ENCODE data around the gene WNK1.
A peak's percentile ranks its signal among the peaks of the same experiment; 100 is the strongest.
"Not testable (repeated sequence)": the region's sequence is repeated elsewhere in the genome, so short reads cannot be mapped to it uniquely, and the experiment has no call there.

WNK1 gene

GRCh38 chr12:913919-914698, 161.7 kb downstream of the WNK1 start:
- no peak for FAIRE-seq

DNA sequence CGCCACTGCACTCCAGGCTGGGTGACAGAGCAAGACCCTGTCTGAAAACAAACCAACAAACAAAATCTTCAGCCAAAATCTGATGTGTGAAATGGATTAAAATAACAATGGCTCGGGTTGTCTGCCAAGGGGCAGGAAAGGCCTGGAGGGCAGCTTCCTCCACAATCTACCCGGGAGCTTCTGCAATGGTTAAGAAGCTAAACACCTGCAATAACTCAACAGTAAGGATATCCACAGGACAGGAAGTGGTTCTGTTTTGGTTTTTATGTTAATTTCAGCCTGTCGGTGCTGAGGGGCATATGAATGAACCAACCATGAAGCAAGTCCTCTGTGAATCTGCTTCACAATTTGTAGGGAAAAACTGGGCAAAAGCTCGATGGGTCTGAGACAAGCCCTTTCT, 162.7 kb downstream of the WNK1 start:
- FAIRE-seq, result no peak

DNA sequence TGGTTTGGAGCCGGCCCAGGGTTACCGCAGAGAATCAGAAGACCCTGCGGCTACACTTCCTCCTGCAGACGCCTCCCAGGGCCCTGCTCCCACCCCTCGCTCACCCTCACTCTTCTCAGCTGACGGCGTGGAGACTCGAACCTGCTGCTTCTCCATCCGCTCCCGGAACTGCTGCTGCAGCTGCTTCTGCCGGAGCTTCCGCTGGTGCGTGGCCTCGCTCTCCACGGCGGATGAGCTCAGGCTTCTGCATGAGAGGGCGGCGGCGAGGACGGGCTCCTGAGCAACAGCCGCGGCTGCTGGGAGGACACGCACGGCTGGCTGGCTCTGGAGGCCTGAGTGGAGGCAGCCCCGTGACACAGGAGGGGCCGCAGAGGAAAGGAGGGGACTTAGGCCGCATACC, 163.9 kb downstream of the WNK1 start:
- FAIRE-seq, result no peak

DNA sequence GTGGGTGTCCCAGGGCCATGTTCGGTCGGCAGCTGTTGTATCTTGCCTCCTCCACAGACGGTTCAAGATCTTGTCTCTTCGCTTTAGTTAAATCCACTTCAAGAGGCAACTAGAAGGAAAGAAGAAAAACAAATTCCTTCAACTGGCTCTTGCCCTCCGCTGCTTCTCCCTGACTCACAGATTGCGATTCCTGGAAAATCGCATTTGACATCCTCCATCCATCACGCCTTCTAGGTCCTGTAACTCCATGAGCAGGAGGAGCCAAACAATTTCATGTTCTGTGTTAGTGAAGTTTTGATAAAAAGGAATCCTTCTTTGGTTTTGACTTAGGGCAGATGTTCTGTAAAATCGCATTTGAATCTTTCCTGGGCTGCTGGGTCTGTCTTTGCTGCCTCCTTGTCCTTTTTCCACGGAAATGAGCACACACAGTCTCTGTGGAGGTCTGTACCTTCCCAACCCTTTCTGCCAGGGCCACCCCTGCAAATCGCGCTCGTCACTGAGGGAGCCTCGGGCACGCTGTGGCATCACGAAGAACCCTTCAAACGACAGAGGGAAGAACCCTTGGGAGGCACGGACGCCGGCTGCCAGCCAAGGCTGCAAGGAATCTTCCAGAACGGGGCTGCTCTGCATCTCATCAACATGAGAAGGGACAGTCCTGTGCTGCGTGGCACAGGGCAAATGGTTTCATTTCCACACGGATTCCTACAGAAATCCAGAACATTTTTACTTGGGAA, 164.5 kb downstream of the WNK1 start:
- FAIRE-seq, result no peak

- no peak for FAIRE-seq
Measured at GRCh38 chr12:920676-921075, 168.3 kb downstream of the WNK1 start.

GRCh38 chr12:922285-922684, 169.9 kb downstream of the WNK1 start:
- FAIRE-seq, result no peak

DNA sequence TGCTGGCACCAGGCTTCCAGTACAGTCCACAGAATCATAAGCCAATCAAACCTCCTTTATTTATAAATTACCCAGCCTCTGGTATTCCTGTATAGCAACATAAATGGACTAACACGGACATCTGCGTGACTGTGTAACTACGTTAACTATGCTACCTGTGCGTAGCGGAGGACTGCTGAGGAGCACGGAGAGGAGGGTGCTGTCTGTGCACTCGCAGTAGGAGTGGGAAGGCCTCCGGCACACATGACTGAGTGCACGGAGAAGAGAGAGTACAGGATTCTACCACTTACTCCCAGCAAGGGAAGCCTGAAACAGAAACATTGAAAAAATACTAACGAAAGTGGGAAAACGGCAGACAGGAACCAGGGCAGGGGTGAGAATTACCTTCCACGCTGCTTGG, 174.3 kb downstream of the WNK1 start:
- no peak for FAIRE-seq

DNA sequence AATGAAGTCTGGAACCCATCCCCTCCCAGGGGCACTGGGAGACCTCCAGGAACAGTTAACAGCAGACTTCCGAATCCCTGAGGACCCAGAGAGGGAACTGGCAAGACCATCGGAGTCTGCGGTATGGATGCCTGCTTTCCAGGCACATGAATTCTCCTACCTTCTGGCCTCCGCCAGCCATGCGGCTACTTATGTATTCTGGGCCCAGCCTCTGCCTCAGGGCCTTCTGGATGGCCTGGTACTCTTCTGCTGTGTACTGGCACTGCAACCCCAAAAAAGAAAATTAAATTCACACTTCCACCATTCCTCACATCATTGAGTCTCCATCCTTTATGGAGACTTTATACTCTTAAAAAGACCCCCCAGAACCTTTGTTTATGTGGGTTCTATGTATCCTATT, 178.7 kb downstream of the WNK1 start:
- no peak for FAIRE-seq

DNA sequence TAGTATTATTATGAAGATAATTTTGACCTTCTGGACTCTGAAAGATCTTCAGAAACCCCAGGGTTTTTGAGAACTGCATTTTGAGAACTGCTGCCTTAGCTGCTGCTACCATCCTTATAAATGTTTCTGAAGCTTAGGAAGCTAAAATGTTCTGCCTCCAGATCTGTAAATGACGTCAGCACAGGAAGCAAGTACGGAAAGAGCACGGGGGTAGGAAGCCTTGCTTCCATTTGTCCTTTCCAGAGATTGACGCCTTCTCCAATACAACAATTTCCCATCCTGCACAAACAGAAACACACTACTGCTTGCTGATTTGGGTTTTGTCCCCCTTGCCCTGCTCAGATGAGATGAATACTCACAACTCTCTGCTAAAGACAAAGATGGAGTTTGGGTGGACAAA, 179.2 kb downstream of the WNK1 start:
- FAIRE-seq, result no peak

- not testable (repeated sequence) for FAIRE-seq
Measured at GRCh38 chr12:935891-936290, 183.5 kb downstream of the WNK1 start.

DNA sequence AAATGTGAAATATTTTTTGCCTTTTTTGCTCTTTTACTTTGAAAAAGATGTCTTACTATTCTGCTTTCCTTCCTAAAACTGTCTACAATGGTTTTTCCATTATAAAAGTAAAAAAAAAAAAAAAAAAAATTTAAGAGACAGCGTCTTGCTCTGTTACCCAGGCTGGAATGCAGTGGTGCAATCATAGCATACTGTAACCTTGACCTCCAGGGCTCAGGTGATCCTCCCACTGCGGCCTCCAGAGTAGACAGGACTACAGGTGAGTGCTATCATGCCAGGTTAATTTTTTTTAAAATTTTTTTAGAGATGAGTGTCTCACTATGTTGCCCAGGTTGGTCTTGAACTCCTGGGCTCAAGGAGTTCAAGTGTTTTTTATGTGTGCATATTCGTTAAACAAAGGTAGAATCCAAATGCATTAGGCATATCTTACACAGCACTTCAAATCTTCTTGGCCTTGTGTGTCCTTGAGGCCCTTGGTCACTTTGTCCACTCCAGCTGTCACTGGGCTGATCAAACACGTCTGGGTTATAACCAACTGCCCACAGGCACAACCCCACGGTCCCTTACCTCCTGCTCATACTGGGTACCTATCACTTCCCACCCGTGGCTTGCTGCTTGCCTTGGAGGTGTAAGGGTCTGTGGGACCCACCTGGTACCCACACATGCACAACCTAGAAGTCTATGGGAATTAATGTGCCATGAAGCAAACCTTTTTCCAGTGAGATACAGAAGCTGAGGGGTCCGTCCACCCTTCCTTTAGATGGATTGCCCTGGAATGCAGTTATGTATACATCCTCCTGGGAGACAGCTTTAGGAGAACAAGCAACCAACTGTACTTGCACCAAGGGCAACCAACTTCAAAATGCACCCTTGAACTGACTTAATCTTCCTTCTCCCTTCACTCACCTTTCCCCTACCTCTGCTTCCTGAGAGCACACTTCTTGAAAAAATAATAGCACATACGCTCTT, 184.3 kb downstream of the WNK1 start:
- no peak for FAIRE-seq

DNA sequence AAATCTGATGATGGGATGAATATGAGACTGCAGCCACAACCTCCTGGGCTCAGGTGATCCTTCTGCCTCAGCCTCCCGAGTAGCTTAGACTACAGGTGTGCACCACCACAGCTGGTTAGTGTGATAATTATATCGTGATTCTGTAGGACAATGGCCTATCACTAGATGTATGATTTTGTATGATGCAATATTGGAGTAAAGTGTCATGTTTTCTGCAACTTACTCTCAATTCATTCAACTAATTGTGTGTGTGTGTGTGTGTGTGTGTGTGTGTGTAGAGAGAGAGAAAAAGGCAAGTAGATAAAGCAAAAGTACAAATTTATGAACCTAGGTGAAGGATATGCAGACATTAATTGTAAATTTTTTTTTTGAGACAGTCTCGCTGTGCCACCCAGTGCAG, 186.4 kb downstream of the WNK1 start:
- FAIRE-seq, result no peak

GRCh38 chr12:943051-943450, 190.7 kb downstream of the WNK1 start:
- no peak for FAIRE-seq

DNA sequence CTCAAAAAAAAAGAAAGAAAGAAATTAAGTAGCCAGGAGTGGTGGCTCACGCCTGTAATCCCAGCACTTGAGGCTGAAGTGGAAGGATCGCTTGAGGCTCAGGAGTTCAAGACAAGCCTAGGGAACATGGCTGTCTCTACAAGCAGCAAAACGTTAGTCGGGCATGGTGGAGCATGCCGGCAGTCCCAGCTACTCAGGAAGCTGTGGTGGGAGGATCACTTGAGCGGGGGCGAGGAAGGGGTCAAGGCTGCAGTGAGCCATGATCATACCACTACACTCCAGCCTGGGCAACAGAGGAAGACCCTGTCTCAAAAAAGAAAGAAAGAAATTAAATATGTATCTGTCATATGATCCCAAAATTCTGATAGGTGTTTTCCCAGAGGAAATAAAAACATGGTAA, 191.8 kb downstream of the WNK1 start:
- FAIRE-seq, result no peak

- FAIRE-seq, result no peak
Measured at GRCh38 chr12:946212-946611, 193.8 kb downstream of the WNK1 start.

- no peak for FAIRE-seq
Measured at GRCh38 chr12:946631-947030, 194.3 kb downstream of the WNK1 start.

GRCh38 chr12:948238-948637, 195.9 kb downstream of the WNK1 start:
- FAIRE-seq, result no peak

GRCh38 chr12:949453-950191, 197.2 kb downstream of the WNK1 start, which contains the start of gene RAD52:
TSS of gene RAD52 (minus strand) at chr12:949694. CDS start at chr12:933058, 16,636 bp downstream.
- FAIRE-seq, result peak; percentile 90

DNA sequence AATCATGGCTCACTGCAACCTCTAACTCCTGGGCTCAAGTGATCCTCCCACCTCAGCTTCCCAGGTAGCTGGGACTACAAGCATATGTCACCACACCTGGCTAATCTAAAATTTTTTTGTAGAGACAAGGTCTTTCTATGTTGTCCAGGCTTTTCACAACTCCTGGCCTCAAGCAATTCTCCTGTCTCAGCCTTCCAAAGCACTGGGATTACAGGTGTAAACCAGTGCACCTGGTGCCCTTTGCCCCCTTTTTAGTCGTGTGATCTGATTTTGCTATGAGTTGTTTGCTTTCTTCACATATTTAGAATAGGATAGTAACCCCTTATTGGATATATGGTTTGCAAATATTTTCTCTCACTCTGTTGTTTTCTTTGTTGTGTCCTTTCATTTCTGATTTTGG, 198.8 kb downstream of the WNK1 start:
- no peak for FAIRE-seq

DNA sequence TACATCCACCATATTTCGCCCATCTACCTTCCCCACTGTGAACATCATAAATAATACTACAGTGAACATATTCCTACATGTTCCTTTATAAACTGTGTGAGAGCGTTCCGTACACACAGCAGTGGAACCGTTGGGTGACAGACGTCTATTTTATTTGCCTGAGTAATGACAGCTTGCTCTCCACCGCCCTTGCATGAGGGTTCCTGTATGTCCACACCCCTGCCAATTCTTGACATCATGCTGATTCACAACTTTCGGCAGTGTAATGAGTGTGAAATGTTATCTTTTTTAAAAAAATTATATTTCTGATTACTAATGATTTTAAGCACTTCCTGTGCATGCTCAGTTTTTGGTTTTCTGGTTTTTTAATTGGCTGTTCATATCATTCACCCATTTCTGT, 201.4 kb downstream of the WNK1 start:
- no peak for FAIRE-seq

- no peak for FAIRE-seq
Measured at GRCh38 chr12:954741-955140, 202.4 kb downstream of the WNK1 start.

- no peak for FAIRE-seq
Measured at GRCh38 chr12:955939-956338, 203.6 kb downstream of the WNK1 start.

Data from TTC549 (cell line).